ENCODE measurements around the gene TMEM132D.
"Not testable (repeated sequence)": the region's sequence is repeated elsewhere in the genome, so short reads cannot be mapped to it uniquely, and the experiment has no call there.

TMEM132D gene

GRCh38 chr12:129589503-129589902 is 314.3 kb downstream of the TMEM132D start:
- DNase-seq (ENCODE audit: low spot score): no peak

DNA sequence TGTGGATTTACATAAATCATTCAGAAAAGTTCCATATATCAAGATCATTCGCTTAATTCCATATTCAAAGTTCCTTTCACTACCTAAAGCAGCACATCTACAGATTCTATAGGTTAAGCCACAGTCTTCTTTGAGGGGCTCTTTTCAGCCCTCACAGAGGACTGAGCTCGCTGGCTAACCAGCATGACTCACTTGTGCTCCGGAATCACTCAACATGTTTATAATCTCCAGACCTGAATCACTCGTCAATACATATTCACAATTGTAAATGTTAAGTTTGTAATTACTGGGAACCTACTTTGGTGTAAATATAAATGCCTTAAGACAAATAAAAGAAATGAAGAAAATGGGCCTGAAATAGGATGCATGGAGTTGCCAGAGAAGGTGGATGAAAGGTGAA is 315.7 kb downstream of the TMEM132D start:
- no peak for DNase-seq (ENCODE audit: low spot score)

- DNase-seq (ENCODE audit: low spot score): no peak
Measured at GRCh38 chr12:129585296-129585695, 318.5 kb downstream of the TMEM132D start.

DNA sequence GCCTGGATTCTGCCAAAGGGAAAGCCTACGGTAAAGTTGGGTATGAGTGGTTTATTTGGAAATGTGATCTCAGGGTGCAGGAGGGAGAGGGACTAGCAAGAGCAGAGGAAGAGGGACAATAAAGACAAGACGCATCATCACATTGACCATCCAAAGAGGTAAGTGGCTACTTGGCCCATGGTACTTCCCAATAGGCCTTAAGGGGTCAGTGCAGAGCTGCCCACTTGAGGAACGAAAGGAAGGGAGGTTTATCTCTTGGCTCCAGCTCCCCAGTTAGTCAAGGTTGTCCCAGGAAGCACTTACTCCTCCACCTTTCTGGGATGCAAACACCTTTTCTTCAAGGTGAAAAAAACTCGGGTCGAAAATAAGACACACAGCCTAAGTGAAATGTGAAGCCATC is 323.9 kb downstream of the TMEM132D start:
- no peak for DNase-seq (ENCODE audit: low spot score)

GRCh38 chr12:129571901-129572494 is 331.8 kb downstream of the TMEM132D start:
- no peak for DNase-seq (ENCODE audit: low spot score)

DNA sequence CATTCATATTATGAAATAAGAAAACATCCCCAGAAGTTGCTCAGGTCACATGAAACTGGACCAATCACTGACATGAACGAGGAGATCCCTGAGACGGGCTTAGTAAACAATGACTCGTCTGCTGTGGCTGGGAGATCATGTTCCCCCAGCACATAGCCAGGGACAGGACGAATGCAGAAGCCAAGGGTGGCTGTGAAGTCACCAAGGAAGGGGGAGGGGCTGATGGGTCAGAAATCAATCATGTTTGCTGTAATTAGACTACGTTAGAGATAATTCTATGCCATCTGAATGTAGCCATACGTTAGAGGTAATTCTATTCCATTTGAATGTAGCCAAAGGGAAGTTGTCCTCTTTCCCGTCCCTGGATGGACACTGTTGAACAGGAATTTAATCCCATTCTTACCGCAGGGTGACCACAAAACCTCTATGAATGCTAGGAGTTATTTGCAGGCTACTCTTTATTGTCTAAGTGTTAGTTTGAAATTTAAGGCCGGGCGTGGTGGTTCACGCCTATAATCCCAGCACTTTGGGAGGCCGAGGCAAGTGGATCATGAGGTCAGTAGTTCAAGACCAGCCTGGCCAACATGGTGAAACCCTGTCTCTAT is 332.9 kb downstream of the TMEM132D start:
- DNase-seq (ENCODE audit: low spot score): no peak

DNA sequence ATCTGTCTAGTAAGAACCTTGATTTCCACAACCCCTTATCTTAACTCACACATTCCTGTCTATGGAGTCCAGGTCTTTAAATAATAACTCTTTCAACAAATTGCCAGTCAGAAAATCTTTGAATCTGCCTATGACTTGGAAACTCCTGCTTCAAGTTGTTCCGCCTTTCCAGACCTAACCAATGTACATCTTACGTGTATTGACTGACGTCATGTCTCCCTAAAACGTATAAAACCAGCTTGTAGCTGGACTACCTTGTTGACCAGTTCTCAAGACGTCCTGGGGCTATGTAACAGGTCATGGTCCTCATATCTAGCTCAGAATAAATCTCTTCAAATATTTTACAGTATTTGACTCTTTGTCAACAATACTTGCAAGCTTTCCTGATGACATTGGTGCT is 337.0 kb downstream of the TMEM132D start:
- no peak for DNase-seq (ENCODE audit: low spot score)

DNA sequence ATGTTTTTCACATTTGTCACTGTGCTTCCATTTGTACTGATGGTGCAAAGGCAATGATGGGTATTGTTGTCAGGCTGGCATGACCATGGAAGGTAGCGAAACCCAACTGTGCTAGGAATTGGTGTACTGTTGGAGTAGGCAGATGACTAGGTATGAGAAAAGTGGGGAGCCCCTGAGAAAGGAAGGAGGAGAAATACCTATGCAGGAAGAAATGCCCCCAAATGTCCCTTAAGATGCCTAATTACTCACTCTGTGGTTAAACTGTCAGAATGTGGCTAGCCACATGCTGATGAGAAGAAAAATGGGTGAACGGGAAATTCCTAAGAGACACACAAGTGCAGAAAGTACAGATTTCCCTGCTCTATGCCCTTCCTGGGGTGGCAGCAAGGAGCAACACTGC is 339.1 kb downstream of the TMEM132D start:
- DNase-seq (ENCODE audit: low spot score): no peak

DNA sequence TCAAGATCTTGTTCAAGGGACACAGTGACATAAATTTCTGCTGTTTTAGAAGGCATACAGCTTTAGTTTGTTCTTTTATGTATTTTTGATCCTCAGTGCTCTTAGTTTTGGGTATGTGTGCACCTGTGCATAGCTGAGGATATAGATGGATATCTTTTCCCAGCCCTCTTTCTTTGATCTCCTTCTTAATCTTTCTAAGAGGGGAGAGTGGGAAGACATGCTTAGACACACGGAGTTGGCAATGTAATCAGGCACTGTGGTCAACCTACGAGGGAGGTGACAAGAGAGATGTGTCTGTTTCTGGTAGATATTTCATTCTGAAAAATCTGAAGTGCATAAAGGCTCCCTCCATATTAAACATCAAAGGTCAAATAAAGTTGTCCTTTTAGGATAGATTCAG is 340.6 kb downstream of the TMEM132D start:
- DNase-seq (ENCODE audit: low spot score): no peak

- DNase-seq (ENCODE audit: low spot score): no peak
Measured at GRCh38 chr12:129561304-129561703, 342.5 kb downstream of the TMEM132D start.

DNA sequence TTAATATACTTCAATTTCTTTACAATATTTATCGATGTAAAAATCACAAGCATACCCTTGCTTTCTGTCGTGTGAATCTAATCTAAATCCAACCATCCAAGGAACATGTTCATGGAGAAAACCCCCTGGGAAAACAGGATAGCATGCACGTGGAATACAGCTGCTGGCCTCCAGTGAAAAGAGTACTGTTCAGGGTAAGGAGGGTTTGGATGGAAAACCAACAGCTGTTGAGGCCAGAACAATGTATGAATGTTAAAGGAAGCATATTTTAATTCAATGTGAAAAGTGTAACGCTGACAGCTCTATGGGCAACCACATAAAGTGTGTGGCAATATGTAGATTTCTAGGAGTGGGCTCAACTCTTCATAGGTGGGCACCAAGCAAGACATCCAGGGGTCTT is 344.0 kb downstream of the TMEM132D start:
- DNase-seq (ENCODE audit: low spot score): no peak

DNA sequence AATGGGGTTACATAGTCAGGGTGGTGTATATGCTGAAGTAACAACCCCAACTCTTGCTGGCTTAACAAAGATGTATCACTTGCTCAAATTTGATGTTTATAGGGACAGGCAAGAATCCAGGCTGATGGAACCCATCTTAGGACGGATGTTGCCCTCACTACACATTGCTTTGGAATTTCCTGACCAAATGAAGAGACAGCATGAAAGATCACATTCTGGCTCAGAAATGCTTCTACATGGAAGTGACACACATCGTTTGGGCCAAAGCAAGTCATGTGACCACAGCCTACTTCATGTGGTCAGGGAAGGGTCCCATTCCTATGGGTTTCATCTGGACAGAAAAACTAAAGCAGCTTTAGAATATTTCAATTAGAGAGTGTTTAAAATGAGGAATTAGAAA is 345.8 kb downstream of the TMEM132D start:
- no peak for DNase-seq (ENCODE audit: low spot score)

DNA sequence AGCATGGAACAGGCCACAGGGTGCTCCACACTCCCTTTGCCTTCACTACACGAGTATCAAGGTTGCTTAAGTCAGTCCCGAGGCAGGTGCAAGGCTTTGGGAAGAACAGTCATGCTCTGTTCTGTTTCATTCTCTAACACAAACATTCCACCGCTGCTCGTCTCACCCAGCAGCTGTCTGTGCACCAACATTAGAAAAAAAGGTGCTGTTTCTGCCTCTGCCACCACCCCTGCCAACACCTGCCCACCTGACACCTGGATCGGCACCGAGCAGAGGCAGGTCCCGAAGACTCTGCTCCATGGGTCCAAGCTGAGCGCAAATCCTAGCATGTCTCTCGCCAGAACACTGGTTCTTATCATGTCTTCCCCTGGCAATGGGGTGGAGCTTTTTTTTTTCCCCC is 347.7 kb downstream of the TMEM132D start:
- DNase-seq (ENCODE audit: low spot score): no peak

- no peak for DNase-seq (ENCODE audit: low spot score)
Measured at GRCh38 chr12:129552996-129553750, 350.7 kb downstream of the TMEM132D start.

DNA sequence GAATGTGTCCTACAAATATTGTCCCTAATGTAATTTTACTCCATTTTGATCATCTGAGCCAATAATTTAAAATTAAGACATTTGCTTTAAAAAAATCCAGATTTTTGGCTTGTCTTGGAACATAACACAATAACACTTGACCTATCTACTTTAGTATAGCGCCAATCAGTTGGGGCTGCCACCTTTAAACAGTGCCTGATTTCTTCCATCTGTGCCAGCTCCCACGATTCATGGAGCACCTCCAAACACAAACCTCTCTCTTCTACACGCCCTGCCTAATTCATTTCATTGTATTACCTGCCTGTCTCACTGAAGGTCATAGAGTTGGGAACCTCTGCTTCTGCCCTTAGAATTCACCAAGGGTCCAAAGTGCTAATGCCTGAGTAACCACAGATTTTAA is 352.4 kb downstream of the TMEM132D start:
- no peak for DNase-seq (ENCODE audit: low spot score)

GRCh38 chr12:129550353-129550752 is 353.5 kb downstream of the TMEM132D start:
- DNase-seq (ENCODE audit: low spot score): no peak

DNA sequence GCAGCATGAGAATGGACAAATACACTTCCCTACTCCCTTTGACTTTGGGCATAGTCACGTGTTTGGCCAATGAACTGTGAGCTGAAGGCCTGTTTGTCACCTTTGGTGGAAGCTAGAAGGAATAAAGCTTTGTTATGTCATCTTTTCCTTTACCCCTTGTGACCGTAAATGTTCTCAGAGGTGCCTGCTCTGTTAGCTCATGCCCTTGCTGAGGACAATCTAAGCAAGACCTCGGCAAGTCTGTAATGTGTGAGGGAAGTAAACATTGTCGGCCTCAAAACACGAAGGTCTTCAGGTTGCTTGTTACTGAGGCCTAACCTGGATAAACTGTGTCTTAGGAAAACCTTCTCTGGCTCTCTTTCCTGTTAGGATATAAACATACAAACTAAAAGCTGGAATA is 354.2 kb downstream of the TMEM132D start:
- DNase-seq (ENCODE audit: low spot score): no peak

GRCh38 chr12:129549020-129549419 is 354.8 kb downstream of the TMEM132D start:
- not testable (repeated sequence) for DNase-seq (ENCODE audit: low spot score)

DNA sequence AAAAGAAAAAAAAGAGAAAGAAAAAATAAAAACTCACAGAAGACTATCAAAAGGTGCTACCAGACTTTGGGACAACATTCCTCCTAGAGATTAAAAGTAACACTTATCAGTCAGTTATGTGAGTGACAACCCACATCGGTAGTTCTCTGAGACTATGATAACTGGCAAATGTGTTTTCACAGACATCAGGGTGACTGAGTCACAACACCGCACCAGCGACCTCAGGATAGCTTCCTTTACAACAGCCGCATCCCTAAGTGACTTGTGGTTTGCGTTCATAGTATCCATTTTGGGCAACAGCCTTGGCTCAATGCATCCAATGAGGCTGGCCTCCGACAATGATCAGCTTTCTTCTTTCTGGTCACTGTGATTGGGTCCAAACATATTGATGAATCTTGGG is 359.1 kb downstream of the TMEM132D start:
- DNase-seq (ENCODE audit: low spot score): no peak

DNA sequence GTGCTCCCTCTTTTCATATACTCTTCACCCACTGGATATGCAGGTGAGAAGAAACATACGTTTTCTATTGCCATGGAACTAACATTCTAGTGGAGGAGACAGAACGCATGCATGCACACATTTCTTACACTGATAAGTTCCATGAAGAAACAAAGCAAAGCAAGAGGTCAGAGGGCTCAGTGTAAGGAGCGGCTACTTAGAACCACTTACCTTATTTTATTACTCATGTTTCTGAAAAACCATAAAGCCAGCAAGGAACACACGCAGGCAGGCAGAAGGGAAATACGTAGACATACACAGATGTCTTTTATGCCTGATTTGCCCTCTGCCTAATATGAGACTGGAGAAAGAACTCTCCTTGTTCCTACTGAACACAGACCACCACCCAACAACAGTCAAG is 362.9 kb downstream of the TMEM132D start:
- no peak for DNase-seq (ENCODE audit: low spot score)

DNA sequence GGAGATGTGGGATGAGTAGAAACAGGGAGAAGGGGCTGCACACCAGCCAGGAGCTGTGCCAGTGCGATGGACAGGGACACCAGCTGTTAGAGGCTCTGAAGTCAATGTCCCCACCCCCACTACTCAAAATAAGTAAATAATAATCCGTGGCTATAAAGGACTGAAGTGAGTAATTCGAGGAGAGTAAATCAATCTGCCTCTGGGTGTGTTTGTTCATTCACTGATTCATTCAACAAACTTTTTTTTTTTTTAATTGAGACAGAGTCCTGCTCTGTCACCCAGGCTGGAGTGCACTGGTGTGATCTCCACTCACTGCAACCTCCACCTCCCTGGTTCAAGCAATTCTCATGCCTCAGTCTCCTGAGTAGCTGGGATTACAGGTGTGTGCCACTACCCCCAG is 363.6 kb downstream of the TMEM132D start:
- DNase-seq (ENCODE audit: low spot score): no peak

GRCh38 chr12:129538724-129539335 is 365.0 kb downstream of the TMEM132D start:
- not testable (repeated sequence) for DNase-seq (ENCODE audit: low spot score)

DNA sequence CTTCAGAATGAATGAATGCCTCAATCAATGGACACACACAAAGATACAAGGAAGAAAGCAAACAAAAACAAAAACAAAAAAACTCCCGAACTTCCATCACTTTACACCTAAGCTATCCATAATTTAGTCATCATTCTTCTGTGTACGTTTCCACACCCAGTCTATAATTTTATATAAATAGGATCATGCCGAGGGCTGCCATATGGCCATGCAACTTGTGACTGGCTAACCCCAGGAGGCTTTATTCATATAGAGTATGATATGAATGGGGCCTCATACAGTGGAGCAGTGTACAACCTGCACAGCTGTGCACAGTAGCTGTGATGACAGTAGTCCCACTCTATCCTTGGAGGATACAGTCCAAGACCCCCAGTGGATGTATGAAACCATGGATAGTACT is 365.7 kb downstream of the TMEM132D start:
- DNase-seq (ENCODE audit: low spot score): no peak
